GM12873 (cell line): ENCODE results near the gene HAUS3.

Source experiments
- CTCF ChIP-seq: IDR thresholded peaks from 2 replicates; pipeline ENCODE4 v1.5.1; 2012; ENCODE audit warnings: low read depth, mild to moderate bottlenecking, moderate library complexity, low read length, control low read depth; ENCODE audit not compliant: insufficient read depth; ENCODE audit errors: missing control alignments

Gene HAUS3

DNA sequence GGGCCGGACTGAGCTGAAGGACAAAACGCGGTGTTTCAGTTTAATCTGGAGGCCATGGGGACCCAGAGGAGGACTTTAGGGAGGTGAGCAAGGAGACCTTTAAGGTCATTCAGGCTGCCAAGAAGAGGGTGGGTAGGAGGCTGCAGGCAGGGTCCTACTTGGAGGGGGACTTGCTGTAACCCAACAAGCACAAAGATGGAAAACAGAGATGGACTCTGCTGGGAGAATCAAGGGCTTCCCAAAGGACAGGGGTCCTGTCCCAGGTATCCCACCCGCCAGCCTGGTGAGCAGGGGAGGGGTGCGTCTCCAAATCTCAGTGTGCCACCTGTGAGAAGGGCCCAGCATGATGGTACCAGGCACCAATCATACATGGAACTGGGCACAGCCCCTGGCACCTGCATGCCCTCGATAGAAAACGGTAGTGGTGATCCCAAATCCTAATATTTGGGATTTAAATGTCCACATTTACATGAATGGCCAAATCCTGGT, 3.9 kb upstream of the HAUS3 start:
- TF ChIP-seq CTCF = no peak

DNA sequence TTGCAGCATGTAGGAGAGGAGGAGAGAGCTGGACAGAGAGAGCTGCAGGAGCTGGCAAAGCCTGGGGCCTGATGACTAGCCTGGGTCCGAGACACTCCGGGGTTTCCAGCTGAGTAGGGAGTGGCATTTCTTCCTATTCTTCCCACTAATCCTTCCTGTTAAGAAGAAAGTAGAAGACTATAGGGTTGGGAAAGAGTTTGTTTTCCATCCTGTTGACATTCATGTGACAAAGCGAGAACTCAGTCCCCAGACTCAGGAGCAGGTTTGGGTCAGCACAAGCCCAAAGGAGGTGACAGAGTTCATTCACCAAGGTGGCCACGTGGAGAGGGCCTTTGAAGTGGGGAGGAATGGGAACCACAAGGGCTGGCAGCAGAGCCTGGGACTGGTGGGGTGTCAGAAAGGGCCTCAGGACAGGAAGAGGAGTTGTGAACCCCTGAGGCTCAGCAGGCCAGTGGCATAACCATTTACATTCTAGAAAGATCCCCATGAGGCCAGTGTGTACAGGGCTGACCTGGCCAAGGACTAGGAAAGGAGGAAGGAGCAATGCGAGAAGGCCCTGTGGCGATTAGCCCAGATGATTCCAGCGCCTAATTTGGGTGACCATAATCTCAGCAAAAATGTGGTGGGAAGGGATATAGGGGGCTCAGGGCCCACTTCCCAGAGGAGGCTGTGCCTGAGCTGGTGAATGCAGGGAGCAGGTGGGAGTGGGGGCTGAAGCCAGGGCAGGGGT, 3.3 kb upstream of the HAUS3 start:
- TF ChIP-seq CTCF = no peak

DNA sequence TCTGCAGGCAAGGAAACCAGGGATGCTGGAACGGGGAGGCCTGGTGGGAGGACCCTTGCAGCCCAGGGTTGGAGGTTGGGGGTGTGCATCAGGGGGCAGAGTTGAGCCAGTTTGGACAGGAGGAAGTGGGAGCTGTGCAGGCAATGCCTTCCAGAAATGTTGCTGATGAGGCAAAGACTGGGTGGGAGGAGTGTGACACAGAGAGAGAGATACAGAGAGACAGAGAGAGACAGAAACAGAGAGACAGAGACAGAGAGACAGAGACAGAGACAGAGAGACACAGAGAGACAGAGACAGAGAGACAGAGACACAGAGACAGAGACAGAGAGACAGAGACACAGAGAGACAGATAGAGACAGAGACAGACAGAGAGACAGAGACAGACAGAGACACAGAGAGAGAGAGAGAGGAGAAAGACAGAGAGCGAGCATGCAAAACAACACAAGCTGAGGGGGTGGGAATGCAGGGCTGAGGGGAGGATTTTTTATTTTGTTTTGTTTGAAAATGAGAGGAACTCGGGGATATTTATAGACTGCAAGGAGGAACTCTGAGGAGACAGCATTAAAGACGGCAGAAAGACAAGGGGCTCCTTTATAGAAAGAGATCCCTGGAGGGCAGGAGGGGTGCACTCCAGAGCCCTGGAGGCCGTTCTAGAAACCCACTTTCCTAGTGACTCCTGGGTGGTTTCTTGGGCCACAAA, 1.9 kb upstream of the HAUS3 start:
- TF ChIP-seq CTCF = peak; percentile 29

- TF ChIP-seq CTCF = no peak
Measured at GRCh38 chr4:2241003-2241402, 918 bp downstream of the HAUS3 start.

GRCh38 chr4:2236944-2237666, 4.8 kb downstream of the HAUS3 start:
- no peak for TF ChIP-seq CTCF

DNA sequence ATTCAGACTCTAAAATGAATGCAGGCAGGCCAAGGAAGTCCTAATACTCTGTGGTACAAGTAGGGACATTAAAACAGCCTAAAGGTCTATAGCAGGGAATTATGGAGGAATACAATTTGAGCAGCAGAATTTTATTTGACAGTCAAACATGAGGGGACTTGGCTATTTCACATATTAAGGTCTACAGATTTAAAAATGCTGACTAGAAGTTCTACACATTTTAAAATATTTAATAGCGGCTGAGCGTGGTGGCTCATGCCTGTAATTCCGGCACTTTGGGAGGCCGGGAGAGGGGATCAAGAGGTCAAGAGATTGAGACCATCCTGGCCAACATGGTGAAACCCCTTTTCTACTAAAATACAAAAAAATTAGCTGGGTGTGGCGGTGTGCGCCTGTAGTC, 10.8 kb downstream of the HAUS3 start:
- TF ChIP-seq CTCF = no peak

DNA sequence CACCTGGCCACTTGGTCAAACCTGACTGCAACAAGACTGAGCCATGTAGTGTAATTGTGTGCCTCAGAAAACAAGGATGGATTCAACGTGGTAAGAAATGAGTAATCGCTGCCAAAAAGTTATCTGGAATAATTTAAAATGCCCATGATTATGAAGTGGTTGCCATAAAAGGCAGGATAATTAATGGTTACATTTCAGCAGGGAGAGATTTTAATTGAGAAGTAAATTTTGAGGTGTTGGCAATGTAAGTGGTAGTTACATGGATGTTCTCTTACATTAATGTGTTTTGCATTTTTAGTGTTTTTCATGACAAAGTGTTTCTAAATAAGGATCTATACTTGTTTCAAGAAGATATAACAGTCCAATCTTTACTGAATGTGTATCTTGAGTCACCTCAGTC, 15.7 kb downstream of the HAUS3 start:
- no peak for TF ChIP-seq CTCF
